Uterus (tissue), 4 donors: Measurements from ENCODE around the gene KCNN3. TPM values are rescaled to one million over a fixed set of nuclear protein-coding genes. Genes with fewer than 3 reads are reported as not detected.

Source experiments
- DNase-seq, 2 donors: peaks; one replicate each; pipeline ENCODE4 v3.0.0-alpha.2; 2019 to 2020
- H3K27ac ChIP-seq, 2 donors: fragments of 200-600 bp; sonication (generic); 1 replicate in 1 of 2; 2 replicates in 1 of 2; pipeline ENCODE4 v1.5.1; 2016 to 2018
- H3K27me3 ChIP-seq, 2 donors: fragments of 200-600 bp; sonication (generic); one replicate each; pipeline ENCODE4 v1.5.1; 2018 to 2019; ENCODE audit warnings: control low read depth in 1 of 2
- H3K36me3 ChIP-seq, 2 donors: fragments of 200-600 bp; sonication (generic); one replicate each; pipeline ENCODE4 v1.5.1; 2019; ENCODE audit warnings: control low read depth in 1 of 2
- H3K4me1 ChIP-seq, 2 donors: fragments of 200-600 bp; sonication (generic); one replicate each; pipeline ENCODE4 v1.5.1; 2018 to 2019; ENCODE audit warnings: control low read depth in 1 of 2
- H3K4me3 ChIP-seq, 2 donors: fragments of 200-600 bp; sonication (generic); 1 replicate in 1 of 2; 2 replicates in 1 of 2; pipeline ENCODE4 v1.5.1; 2018 to 2019; ENCODE audit warnings: mild to moderate bottlenecking in 1 of 2
- H3K9me3 ChIP-seq, 2 donors: fragments of 200-600 bp; sonication (generic); one replicate each; pipeline ENCODE4 v1.5.1; 2019; ENCODE audit warnings: control low read depth in 1 of 2
- POLR2A ChIP-seq, 2 donors: fragments of 450-650 bp; IDR thresholded peaks; one replicate each; pipeline ENCODE4 v1.6.1; 2016; ENCODE audit warnings: antibody characterized with exemption in 2 of 2, mild to moderate bottlenecking in 1 of 2, moderate library complexity in 1 of 2
- intact Hi-C: fragments of 100-400 bp; cut with DNase I; formaldehyde crosslinking; loops from one replicate; pipeline ENCODE4 v1.15.1; 2023; ENCODE audit warnings: low total_unique reads
- total RNA-seq, 4 donors: library from RNA; depleted of rRNA in 3 of 4; stranded (reverse); fragments of >200 nt in 3 of 4; gene quantifications; one replicate each; pipeline versions ENCODE4 v1.1.0 to v1.2.4, GENCODE V29; 2014 to 2023
- TF ChIP-seq, protein P1 (sequence below), 4 experiments: fragments of 200-600 bp in 2 of 4; fragments of 450-650 bp in 2 of 4; sonication (generic) in 2 of 4; IDR thresholded peaks; one replicate each; pipeline ENCODE4 v1.5.1; 2016 to 2019; ENCODE audit warnings: antibody characterized with exemption in 4 of 4, mild to moderate bottlenecking in 2 of 4, moderate library complexity in 1 of 4
- donor health status: DM: yes; HTN: yes; CAD: no.

KCNN3 gene
- total RNA-seq, 4 donors from 2014 or later, result 7.1 to 35.5 (median 12.1) TPM

DNA sequence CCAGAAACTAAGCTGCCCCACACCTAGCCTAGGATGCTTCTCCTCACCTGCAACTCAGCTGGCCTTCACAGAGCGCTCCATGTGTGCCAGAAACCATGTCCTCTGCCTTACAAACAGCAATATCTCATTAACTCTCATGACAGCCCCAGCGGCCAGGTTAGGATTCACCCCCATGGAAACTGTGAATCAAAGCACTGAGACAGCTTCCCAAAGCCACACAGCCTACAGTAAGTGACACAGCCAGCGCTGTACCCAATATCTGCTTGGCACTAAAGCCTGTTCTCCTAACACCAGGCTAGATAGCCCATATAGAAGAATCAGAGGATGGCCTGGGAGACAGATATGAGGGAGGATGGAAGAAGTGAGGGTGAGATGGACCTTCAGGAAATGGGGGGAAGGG is 13.5 kb downstream of the KCNN3 start:
- intact Hi-C loops, result no loop called here
- Histone ChIP-seq H3K9me3 (no peaks in the 10 kb centered on the region), H3K36me3 (no peaks in the 10 kb centered on the region), H3K27ac (peak overlapping the region in 1 of 2 donors; percentile 24), H3K4me3 (no peak overlapping the region), H3K4me1 (no peaks in the 10 kb centered on the region), H3K27me3 (no peaks in the 10 kb centered on the region)
- TF ChIP-seq POLR2A (IDR thresholded peaks at IDR 0.05), result no peak
- TF ChIP-seq, protein P1, sequence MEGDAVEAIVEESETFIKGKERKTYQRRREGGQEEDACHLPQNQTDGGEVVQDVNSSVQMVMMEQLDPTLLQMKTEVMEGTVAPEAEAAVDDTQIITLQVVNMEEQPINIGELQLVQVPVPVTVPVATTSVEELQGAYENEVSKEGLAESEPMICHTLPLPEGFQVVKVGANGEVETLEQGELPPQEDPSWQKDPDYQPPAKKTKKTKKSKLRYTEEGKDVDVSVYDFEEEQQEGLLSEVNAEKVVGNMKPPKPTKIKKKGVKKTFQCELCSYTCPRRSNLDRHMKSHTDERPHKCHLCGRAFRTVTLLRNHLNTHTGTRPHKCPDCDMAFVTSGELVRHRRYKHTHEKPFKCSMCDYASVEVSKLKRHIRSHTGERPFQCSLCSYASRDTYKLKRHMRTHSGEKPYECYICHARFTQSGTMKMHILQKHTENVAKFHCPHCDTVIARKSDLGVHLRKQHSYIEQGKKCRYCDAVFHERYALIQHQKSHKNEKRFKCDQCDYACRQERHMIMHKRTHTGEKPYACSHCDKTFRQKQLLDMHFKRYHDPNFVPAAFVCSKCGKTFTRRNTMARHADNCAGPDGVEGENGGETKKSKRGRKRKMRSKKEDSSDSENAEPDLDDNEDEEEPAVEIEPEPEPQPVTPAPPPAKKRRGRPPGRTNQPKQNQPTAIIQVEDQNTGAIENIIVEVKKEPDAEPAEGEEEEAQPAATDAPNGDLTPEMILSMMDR (IDR thresholded peaks at IDR 0.05), result no peak
- no peak for DNase-seq

DNA sequence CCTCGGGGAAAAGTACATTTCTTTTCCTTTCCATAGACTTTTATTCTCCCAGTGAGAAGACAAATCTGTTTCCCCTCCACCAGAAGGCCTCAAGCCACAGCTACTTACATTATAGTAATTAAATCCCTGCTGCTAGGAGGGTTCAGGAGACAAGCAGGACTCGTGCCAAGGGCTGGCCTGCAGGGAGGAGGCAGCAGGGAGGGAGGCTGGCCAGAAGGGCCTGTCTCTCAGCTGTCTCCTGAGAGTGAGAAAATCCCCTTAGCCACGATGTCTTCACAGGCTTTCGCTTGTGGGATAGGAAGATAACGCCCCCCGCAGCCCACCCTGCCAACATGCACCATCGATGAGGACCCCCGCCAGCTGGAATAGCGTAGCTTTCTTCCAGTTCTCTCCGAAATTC is 14.0 kb downstream of the KCNN3 start:
- H3K27me3 ChIP-seq, result no peaks in the 10 kb centered on the region
- intact Hi-C loops, result no loop called here
- peak overlapping the region in 1 of 2 donors; percentile 24 for H3K27ac ChIP-seq
- no peaks in the 10 kb centered on the region for H3K4me1 ChIP-seq
- H3K4me3 ChIP-seq, result no peak overlapping the region
- no peaks in the 10 kb centered on the region for H3K9me3 ChIP-seq
- TF ChIP-seq, protein P1 (IDR thresholded peaks at IDR 0.05), result no peak
- TF ChIP-seq POLR2A (IDR thresholded peaks at IDR 0.05), result no peak
- DNase-seq, result peak in 1 of 2 donors; percentile 51
- H3K36me3 ChIP-seq, result no peaks in the 10 kb centered on the region

DNA sequence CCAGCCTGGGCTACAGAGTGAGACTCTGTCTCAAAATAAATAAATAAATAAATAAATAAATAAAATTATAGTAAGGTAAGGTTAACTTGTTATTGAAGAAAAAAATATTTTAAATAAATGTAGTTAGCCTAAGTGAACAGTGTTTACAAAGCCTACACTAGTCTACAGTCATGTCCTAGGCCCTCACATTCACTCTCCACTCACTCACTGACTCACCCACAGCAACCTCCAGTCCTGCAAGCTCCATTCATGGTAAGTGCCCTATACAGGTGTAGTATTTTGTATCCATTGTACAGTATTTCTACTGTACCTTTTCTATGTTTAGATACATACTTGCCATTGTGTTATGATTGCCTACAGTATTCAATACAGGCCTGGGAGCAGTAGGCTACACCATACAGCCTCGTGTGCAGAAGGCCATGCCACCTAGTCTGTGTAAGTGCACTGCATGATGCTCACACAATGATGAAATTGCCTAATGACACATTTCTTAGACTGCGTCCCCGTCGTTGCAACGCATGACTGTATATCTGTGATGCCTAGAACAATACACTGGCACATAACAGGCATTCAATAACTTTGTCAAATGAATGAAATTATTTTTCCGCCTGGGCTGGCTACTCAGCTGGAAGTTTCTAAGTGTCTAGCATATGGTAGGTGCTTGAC is 14.8 kb downstream of the KCNN3 start:
- H3K27ac ChIP-seq, result no peak overlapping the region
- no peaks in the 10 kb centered on the region for H3K4me1 ChIP-seq
- H3K36me3 ChIP-seq, result no peaks in the 10 kb centered on the region
- H3K9me3 ChIP-seq, result no peaks in the 10 kb centered on the region
- intact Hi-C loops, result no loop called here
- TF ChIP-seq, protein P1 (IDR thresholded peaks at IDR 0.05), result no peak
- no peak for TF ChIP-seq POLR2A (IDR thresholded peaks at IDR 0.05)
- no peaks in the 10 kb centered on the region for H3K27me3 ChIP-seq
- no peak overlapping the region for H3K4me3 ChIP-seq
- DNase-seq, result no peak

DNA sequence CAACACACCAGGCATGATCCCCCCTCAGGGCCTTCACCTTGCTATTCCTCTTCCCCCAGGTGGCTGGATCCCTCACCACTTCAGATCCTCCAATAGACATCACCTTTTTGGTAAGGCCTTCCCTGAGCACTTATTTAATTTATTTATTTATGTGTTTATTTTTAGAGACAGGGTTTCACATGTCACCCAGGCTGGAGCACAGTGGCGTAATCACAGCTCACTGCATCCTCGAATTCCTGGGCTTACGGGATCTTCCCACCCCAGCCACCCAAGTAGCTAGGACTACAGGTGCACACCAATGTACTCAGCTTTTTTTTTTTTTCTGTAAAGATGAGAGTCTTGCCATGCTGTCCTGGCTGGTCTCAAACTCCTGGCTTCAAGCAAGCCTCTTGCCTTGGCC is 17.2 kb downstream of the KCNN3 start:
- Histone ChIP-seq H3K27me3 (no peaks in the 10 kb centered on the region), H3K36me3 (no peaks in the 10 kb centered on the region), H3K27ac (no peak overlapping the region), H3K4me3 (no peak overlapping the region), H3K4me1 (peaks cover 0 to 6% of the 10 kb centered on the region in 2 donors), H3K9me3 (no peaks in the 10 kb centered on the region)
- intact Hi-C loops, result no loop called here
- DNase-seq, result no peak
- TF ChIP-seq POLR2A (IDR thresholded peaks at IDR 0.05), result no peak
- TF ChIP-seq, protein P1 (IDR thresholded peaks at IDR 0.05), result no peak

DNA sequence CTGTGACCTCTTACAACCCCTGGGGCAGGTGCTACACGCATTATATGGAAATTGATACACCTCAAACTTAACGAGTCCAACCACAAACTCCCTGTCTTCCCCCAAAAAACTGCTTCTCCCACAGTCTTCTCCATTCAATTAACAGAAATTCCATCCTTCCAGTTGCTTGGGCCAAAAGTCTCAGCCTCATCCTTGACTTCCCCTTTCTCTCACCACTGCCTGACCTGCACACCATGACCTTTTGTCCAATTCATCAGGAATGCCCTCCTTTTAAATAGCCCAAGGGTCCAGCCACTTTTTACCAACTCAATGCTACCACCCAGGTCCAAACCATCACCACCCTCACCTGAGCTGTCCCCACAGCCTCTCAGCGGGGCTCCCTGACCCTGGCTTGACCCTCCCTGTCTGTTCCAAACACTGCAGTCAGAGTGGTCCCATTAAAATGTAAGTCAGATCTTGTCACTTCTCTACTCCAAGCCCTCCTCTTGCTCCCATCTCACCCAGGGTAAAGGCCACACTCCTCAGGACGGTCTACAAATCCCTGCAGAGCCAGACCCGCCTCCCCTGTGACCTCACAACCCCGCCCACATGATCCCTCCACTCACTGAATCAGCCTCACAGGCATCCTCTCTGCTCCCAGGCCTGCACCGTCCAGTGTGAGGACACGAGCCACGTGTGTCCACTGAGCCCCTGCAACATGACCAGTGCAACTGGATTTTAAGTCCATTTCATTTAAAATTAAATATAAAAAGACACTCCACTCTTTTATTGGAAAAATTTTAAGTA is 18.5 kb downstream of the KCNN3 start:
- DNase-seq, result peak; percentile 49
- TF ChIP-seq POLR2A (IDR thresholded peaks at IDR 0.05), result no peak
- TF ChIP-seq, protein P1 (IDR thresholded peaks at IDR 0.05), result no peak
- Histone ChIP-seq H3K36me3 (no peaks in the 10 kb centered on the region), H3K4me3 (no peak overlapping the region), H3K4me1 (peaks cover 0 to 10% of the 10 kb centered on the region in 2 donors), H3K27ac (no peak overlapping the region), H3K9me3 (no peaks in the 10 kb centered on the region), H3K27me3 (no peaks in the 10 kb centered on the region)
- intact Hi-C loops, result no loop called here
